ENCODE data around the gene DGKI. TPM values are rescaled to one million over a fixed set of nuclear protein-coding genes. Genes with fewer than 3 reads are reported as not detected.
A peak's percentile ranks its signal among the peaks of the same experiment; 100 is the strongest.

Gene DGKI
- total and polyA plus RNA-seq, 3 donors from 2014 or later = 3.2 to 6.6 (median 4.3) TPM

GRCh38 chr7:137862358-137862757 is 15.6 kb upstream of the DGKI start:
- Histone ChIP-seq H3K36me3 (ENCODE audit: low read depth, missing control alignments) (no peaks in the 10 kb centered on the region), H3K4me3 (no peak overlapping the region), H3K4me1 (no peaks in the 10 kb centered on the region), H3K9me3 (no peaks in the 10 kb centered on the region), H3K27ac (peak overlapping the region in 1 of 2 donors; percentile 3), H3K27me3 (no peaks in the 10 kb centered on the region)
- TF ChIP-seq CTCF (IDR thresholded peaks at IDR 0.05) (no peak), POLR2A (IDR thresholded peaks at IDR 0.05) (no peak)
- DNase-seq = no peak
- intact Hi-C loops (cut with DNase I; ENCODE audit: low total_unique reads) = no loop called here
- 35 to 43% methylated on average over 4 of the region's 4 CpGs for WGBS, 2 donors

- no peak overlapping the region for H3K4me3 ChIP-seq
- no peak overlapping the region for H3K27ac ChIP-seq
- TF ChIP-seq POLR2A (IDR thresholded peaks at IDR 0.05) (no peak), CTCF (IDR thresholded peaks at IDR 0.05) (no peak)
- H3K9me3 ChIP-seq = no peaks in the 10 kb centered on the region
- 95 to 96% methylated on average over 2 of the region's 2 CpGs for WGBS, 2 donors
- H3K4me1 ChIP-seq = no peaks in the 10 kb centered on the region
- H3K27me3 ChIP-seq = no peaks in the 10 kb centered on the region
- intact Hi-C loops (cut with DNase I; ENCODE audit: low total_unique reads) = no loop called here
- no peak for DNase-seq
- H3K36me3 ChIP-seq (ENCODE audit: low read depth, missing control alignments) = no peaks in the 10 kb centered on the region
Measured at GRCh38 chr7:137860542-137860941, 13.8 kb upstream of the DGKI start.

GRCh38 chr7:137853053-137853452 is 6.3 kb upstream of the DGKI start:
- Histone ChIP-seq H3K4me3 (no peak overlapping the region), H3K36me3 (ENCODE audit: low read depth, missing control alignments) (no peaks in the 10 kb centered on the region), H3K27ac (no peak overlapping the region), H3K27me3 (no peaks in the 10 kb centered on the region), H3K4me1 (no peaks in the 10 kb centered on the region), H3K9me3 (no peaks in the 10 kb centered on the region)
- TF ChIP-seq CTCF (IDR thresholded peaks at IDR 0.05) (no peak), POLR2A (IDR thresholded peaks at IDR 0.05) (no peak)
- intact Hi-C loops (cut with DNase I; ENCODE audit: low total_unique reads) = no loop called here
- WGBS, 2 donors = 90 to 100% methylated on average over 1 of the region's 1 CpG
- DNase-seq = no peak

GRCh38 chr7:137852108-137852507 is 5.3 kb upstream of the DGKI start:
- Histone ChIP-seq H3K36me3 (ENCODE audit: low read depth, missing control alignments) (no peaks in the 10 kb centered on the region), H3K9me3 (no peaks in the 10 kb centered on the region), H3K27ac (no peak overlapping the region), H3K4me3 (no peak overlapping the region), H3K27me3 (no peaks in the 10 kb centered on the region), H3K4me1 (no peaks in the 10 kb centered on the region)
- DNase-seq = no peak
- intact Hi-C loops (cut with DNase I; ENCODE audit: low total_unique reads) = no loop called here
- TF ChIP-seq POLR2A (IDR thresholded peaks at IDR 0.05) = no peak
- TF ChIP-seq CTCF (IDR thresholded peaks at IDR 0.05) = no peak
